Subcutaneous abdominal adipose tissue (tissue), 5 donors: ENCODE data around the gene SLC39A3.

Experiments
- H3K27ac ChIP-seq: one replicate; pipeline ENCODE4 v1.7.0; 2013; ENCODE audit warnings: low read depth, mild to moderate bottlenecking, inconsistent platforms, low read length, moderate library complexity
- H3K27me3 ChIP-seq, 5 donors: one replicate each; pipeline ENCODE4 v1.7.0; 2013; ENCODE audit warnings: low read length in 5 of 5, inconsistent platforms in 1 of 5; ENCODE audit not compliant: control insufficient read depth in 5 of 5, insufficient read depth in 4 of 5
- H3K36me3 ChIP-seq, 5 donors: one replicate each; pipeline ENCODE4 v1.7.0; 2013; ENCODE audit warnings: low read length in 5 of 5; ENCODE audit not compliant: control insufficient read depth in 5 of 5, insufficient read depth in 5 of 5
- H3K4me1 ChIP-seq, 5 donors: one replicate each; pipeline ENCODE4 v1.7.0; 2013; ENCODE audit warnings: low read length in 5 of 5, mild to moderate bottlenecking in 3 of 5, moderate library complexity in 1 of 5; ENCODE audit not compliant: control insufficient read depth in 5 of 5, insufficient read depth in 5 of 5
- H3K4me3 ChIP-seq, 5 donors: one replicate each; pipeline ENCODE4 v1.7.0; 2013; ENCODE audit warnings: low read length in 5 of 5, low read depth in 1 of 5
- H3K9ac ChIP-seq, 5 donors: one replicate each; pipeline ENCODE4 v1.7.0; 2013; ENCODE audit warnings: low read length in 5 of 5, mild to moderate bottlenecking in 4 of 5, moderate library complexity in 3 of 5
- H3K9me3 ChIP-seq, 5 donors: one replicate each; pipeline ENCODE4 v1.7.0; 2013; ENCODE audit warnings: low read length in 5 of 5; ENCODE audit not compliant: control insufficient read depth in 5 of 5
- donor health status: healthy.
- donor health status: healthy.
- donor health status: healthy.
- donor health status: healthy.
- donor health status: healthy.

The SLC39A3 gene

DNA sequence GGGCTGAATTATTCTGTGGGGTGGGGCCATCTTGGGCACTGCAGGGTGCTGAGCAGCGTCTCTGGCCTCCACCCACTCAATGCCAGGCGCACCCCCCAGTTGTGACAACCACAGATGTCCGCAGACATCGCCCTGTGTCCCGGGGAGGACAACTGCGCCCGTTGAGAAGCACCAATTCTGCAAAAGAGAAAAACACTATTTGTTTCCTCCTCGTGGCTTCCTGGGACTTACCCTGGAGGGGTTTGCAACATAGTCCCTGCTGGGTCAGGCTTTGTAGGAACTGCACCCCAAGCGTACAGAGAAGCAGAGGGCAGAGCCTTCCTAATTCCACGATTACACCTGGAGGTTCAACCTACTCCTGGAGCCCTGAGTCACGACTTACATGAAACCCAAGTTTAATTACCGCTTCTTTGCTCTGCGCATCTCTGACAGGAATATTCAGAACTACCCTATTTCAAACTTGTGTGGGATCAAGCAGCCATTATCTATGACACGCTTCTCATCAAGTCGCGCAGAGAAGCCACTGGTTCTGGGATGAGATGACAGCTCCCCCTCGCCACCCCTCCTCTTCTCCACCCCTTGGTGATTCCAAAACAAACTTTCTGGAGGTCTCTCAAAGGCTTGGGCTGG is 11.1 kb upstream of the SLC39A3 start:
- H3K4me1 ChIP-seq, result peaks cover 0 to 3% (median 2%) of the 10 kb centered on the region in 5 donors
- H3K4me3 ChIP-seq, result no peak overlapping the region
- no peak overlapping the region for H3K9ac ChIP-seq
- H3K27me3 ChIP-seq, result peaks cover 0 to 3% (median 0%) of the 10 kb centered on the region in 5 donors
- H3K36me3 ChIP-seq, result peaks cover 0 to 25% (median 19%) of the 10 kb centered on the region in 5 donors
- H3K27ac ChIP-seq, result no peak overlapping the region
- H3K9me3 ChIP-seq, result no peaks in the 10 kb centered on the region

DNA sequence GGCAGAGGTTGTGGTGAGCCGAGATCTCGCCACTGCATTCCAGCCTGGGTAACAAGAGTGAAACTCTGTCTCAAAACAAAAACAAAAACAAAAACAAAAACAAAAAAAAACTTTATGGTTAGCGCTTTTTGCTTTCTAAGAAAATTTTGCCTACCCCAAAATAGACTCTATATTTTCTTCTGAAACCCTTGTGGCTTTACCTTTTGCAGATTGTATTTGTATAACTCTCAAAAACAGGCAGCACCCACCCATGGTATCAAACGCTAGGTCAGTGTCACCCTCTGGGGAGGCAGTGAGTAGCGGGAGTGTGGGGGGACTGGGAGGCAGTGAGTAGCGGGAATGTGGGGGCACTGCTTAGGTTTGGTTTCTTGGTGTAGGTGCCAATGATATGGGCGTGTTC is 7.5 kb upstream of the SLC39A3 start:
- no peaks in the 10 kb centered on the region for H3K9me3 ChIP-seq
- no peak overlapping the region for H3K4me3 ChIP-seq
- H3K4me1 ChIP-seq, result peaks cover 0 to 3% (median 2%) of the 10 kb centered on the region in 5 donors
- no peak overlapping the region for H3K27ac ChIP-seq
- H3K36me3 ChIP-seq, result no peaks in the 10 kb centered on the region
- H3K27me3 ChIP-seq, result peaks cover 0 to 3% (median 0%) of the 10 kb centered on the region in 5 donors
- H3K9ac ChIP-seq, result no peak overlapping the region

- no peak overlapping the region for H3K27ac ChIP-seq
- H3K9ac ChIP-seq, result no peak overlapping the region
- H3K27me3 ChIP-seq, result peaks cover 0 to 6% (median 3%) of the 10 kb centered on the region in 5 donors
- no peaks in the 10 kb centered on the region for H3K36me3 ChIP-seq
- no peak overlapping the region for H3K4me3 ChIP-seq
- no peaks in the 10 kb centered on the region for H3K9me3 ChIP-seq
- peaks cover 2 to 10% (median 7%) of the 10 kb centered on the region in 5 donors for H3K4me1 ChIP-seq
Measured at GRCh38 chr19:2744113-2744512, 4.3 kb upstream of the SLC39A3 start.

GRCh38 chr19:2743099-2743498 is 3.3 kb upstream of the SLC39A3 start:
- Histone ChIP-seq H3K27me3 (peaks cover 0 to 3% (median 3%) of the 10 kb centered on the region in 5 donors), H3K4me1 (peaks cover 3 to 16% (median 13%) of the 10 kb centered on the region in 5 donors), H3K4me3 (no peak overlapping the region), H3K9ac (no peak overlapping the region), H3K9me3 (no peaks in the 10 kb centered on the region), H3K27ac (no peak overlapping the region), H3K36me3 (no peaks in the 10 kb centered on the region)

- H3K9ac ChIP-seq, result no peak overlapping the region
- H3K27me3 ChIP-seq, result peaks cover 0 to 3% (median 3%) of the 10 kb centered on the region in 5 donors
- H3K9me3 ChIP-seq, result peaks cover 0 to 5% (median 0%) of the 10 kb centered on the region in 5 donors
- H3K4me3 ChIP-seq, result peak overlapping the region in 2 of 5 donors; percentile 22 to 91
- no peak overlapping the region for H3K27ac ChIP-seq
- H3K4me1 ChIP-seq, result peaks cover 3 to 17% (median 13%) of the 10 kb centered on the region in 5 donors
- H3K36me3 ChIP-seq, result peaks cover 0 to 18% (median 17%) of the 10 kb centered on the region in 5 donors
Measured at GRCh38 chr19:2740314-2740656, 468 bp upstream of the SLC39A3 start.

- peaks cover 0 to 47% (median 31%) of the 10 kb centered on the region in 5 donors for H3K36me3 ChIP-seq
- H3K4me3 ChIP-seq, result no peak overlapping the region
- peaks cover 0 to 3% (median 3%) of the 10 kb centered on the region in 5 donors for H3K27me3 ChIP-seq
- H3K9ac ChIP-seq, result no peak overlapping the region
- peaks cover 0 to 5% (median 0%) of the 10 kb centered on the region in 5 donors for H3K9me3 ChIP-seq
- no peak overlapping the region for H3K27ac ChIP-seq
- peaks cover 6 to 28% (median 23%) of the 10 kb centered on the region in 5 donors for H3K4me1 ChIP-seq
Measured at GRCh38 chr19:2736550-2737190, 3.1 kb downstream of the SLC39A3 start.

GRCh38 chr19:2735374-2735773 is 4.4 kb downstream of the SLC39A3 start:
- Histone ChIP-seq H3K9me3 (peaks cover 0 to 5% (median 0%) of the 10 kb centered on the region in 5 donors), H3K27me3 (no peaks in the 10 kb centered on the region), H3K9ac (no peak overlapping the region), H3K27ac (no peak overlapping the region), H3K4me1 (peaks cover 6 to 28% (median 23%) of the 10 kb centered on the region in 5 donors), H3K36me3 (peaks cover 0 to 47% (median 31%) of the 10 kb centered on the region in 5 donors), H3K4me3 (no peak overlapping the region)

DNA sequence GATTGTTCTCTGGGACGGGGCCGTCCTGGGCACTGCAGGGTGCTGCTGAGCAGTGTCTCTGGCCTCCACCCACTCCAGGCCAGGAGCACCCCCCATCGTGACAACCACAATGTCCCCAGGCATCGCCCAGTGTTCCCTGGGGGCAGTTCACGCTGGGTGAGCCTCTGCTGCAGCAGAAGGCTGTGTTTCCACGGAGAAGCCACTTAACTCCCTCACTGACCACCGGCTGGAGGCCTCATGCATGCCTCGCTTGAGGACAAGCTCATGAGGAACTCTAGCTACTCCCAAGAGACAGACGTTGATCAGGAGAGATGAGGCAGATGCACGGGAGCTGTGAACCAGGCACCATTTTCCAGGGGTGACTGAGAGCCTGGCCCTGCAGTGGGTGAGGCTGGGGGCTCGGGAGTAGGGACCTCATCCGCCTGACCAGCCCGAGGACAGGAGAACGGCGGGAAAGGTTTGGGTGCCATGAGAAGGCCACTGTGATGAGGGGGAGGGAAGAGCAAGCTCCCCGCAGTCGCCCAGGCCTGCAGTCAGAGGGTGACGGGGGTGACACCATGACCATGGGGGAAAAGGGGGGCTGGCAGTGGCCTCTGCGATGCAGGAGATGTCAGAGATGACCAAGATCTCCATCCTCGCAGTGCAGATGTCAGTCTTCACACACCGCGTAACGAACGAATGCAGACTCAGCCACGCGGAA is 5.1 kb downstream of the SLC39A3 start:
- Histone ChIP-seq H3K9me3 (peaks cover 0 to 5% (median 0%) of the 10 kb centered on the region in 5 donors), H3K27me3 (no peaks in the 10 kb centered on the region), H3K27ac (no peak overlapping the region), H3K9ac (no peak overlapping the region), H3K4me1 (peaks cover 6 to 27% (median 22%) of the 10 kb centered on the region in 5 donors), H3K36me3 (peaks cover 0 to 47% (median 31%) of the 10 kb centered on the region in 5 donors), H3K4me3 (no peak overlapping the region)

GRCh38 chr19:2733930-2734588 is 5.8 kb downstream of the SLC39A3 start:
- Histone ChIP-seq H3K36me3 (peaks cover 0 to 47% (median 31%) of the 10 kb centered on the region in 5 donors), H3K4me1 (peaks cover 3 to 21% (median 16%) of the 10 kb centered on the region in 5 donors), H3K27me3 (no peaks in the 10 kb centered on the region), H3K9me3 (peaks cover 0 to 5% (median 0%) of the 10 kb centered on the region in 5 donors), H3K27ac (no peak overlapping the region), H3K4me3 (peak overlapping the region in 2 of 5 donors; percentile 4 to 12), H3K9ac (no peak overlapping the region)
